ENCODE measurements around the gene OMA1. TPM values are rescaled to one million over a fixed set of nuclear protein-coding genes. Genes with fewer than 3 reads are reported as not detected.

OMA1 gene
- total and polyA plus RNA-seq, 2 of the 4 experiments (the other 2 are of a cell fraction): 5.9 to 6.4 TPM

- Histone ChIP-seq H4K8ac (ENCODE audit: low read depth in 2 of 2, low read length in 2 of 2) (no peak overlapping the region), H2AFZ (replicated peaks; ENCODE audit: low read length, poor library complexity) (no peak overlapping the region), H2BK5ac (ENCODE audit: low read depth, low read length, poor library complexity, severe bottlenecking) (no peak overlapping the region), H3K4me3 (ENCODE audit: insufficient read depth, low read depth, low read length) (no peak overlapping the region), H2BK15ac (ENCODE audit: low read depth, low read length) (no peak overlapping the region), H3K14ac (replicated peaks; ENCODE audit: low read depth, low read length) (no peak overlapping the region), H3K4ac (ENCODE audit: low read depth, low read length) (no peak overlapping the region), H3K27me3 (ENCODE audit: control insufficient read depth, insufficient read depth, low read length) (no peaks in the 10 kb centered on the region), H4K20me1 (ENCODE audit: insufficient read depth, low read length) (no peaks in the 10 kb centered on the region), H3K9me3 (ENCODE audit: control insufficient read depth, insufficient read depth, low read length) (no peaks in the 10 kb centered on the region), H3K23ac (ENCODE audit: low read depth, low read length) (no peak overlapping the region), H3K56ac (ENCODE audit: extremely low read depth, insufficient read depth, low read length) (no peak overlapping the region), H3K18ac (ENCODE audit: low read depth, low read length) (no peak overlapping the region), H2AK5ac (ENCODE audit: low read depth, low read length) (no peak overlapping the region), H2AK9ac (replicated peaks; ENCODE audit: low read depth, low read length, poor library complexity) (no peak overlapping the region), H2BK20ac (ENCODE audit: low read depth, low read length) (no peak overlapping the region), H2BK120ac (ENCODE audit: low read depth, low read length) (no peak overlapping the region), H4K91ac (ENCODE audit: insufficient read depth, low read depth, low read length) (no peak overlapping the region), H3K4me2 (ENCODE audit: low read depth, low read length) (no peak overlapping the region), H3K36me3 (ENCODE audit: control insufficient read depth, insufficient read depth, low read length) (no peaks in the 10 kb centered on the region), H3K9me1 (ENCODE audit: insufficient read depth, low read length) (no peaks in the 10 kb centered on the region; the same call in 1 of the 2 replicates), H4K5ac (ENCODE audit: low read depth, low read length) (no peak overlapping the region), H3K79me1 (ENCODE audit: low read depth in 1 of 2, low read length in 2 of 2) (no peaks in the 10 kb centered on the region), H3K4me1 (ENCODE audit: control insufficient read depth, insufficient read depth, low read length) (no peaks in the 10 kb centered on the region), H3K27ac (ENCODE audit: insufficient read depth, low read length) (no peak overlapping the region), H3K9ac (ENCODE audit: low read depth, low read length) (no peak overlapping the region)
- no peak for ATAC-seq (ENCODE audit: low read depth)
- BruUV-seq (replicated peaks): no TSS peak
- WGBS, 2 experiments (ENCODE audit: extremely low coverage in 2 of 2, insufficient read length in 1 of 2): 40% methylated on average over 2 of the region's 2 CpGs; no CpG with 5 or more reads in 1 of the 2 experiments
- no peak for TF ChIP-seq MAZ (IDR thresholded peaks at IDR 0.05; ENCODE audit: borderline replicate concordance, low read depth, low read length)
- TF ChIP-seq, protein P1, sequence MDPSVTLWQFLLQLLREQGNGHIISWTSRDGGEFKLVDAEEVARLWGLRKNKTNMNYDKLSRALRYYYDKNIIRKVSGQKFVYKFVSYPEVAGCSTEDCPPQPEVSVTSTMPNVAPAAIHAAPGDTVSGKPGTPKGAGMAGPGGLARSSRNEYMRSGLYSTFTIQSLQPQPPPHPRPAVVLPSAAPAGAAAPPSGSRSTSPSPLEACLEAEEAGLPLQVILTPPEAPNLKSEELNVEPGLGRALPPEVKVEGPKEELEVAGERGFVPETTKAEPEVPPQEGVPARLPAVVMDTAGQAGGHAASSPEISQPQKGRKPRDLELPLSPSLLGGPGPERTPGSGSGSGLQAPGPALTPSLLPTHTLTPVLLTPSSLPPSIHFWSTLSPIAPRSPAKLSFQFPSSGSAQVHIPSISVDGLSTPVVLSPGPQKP (IDR thresholded peaks at IDR 0.05; ENCODE audit: borderline replicate concordance, low read depth, low read length): no peak
- TF ChIP-seq CEBPB (IDR thresholded peaks at IDR 0.05; ENCODE audit: low read depth, low read length): no peak
- TF ChIP-seq CTCF (conservative IDR thresholded peaks at IDR 0.05; ENCODE audit: low read depth, low read length): no peak
- TF ChIP-seq RAD21 (IDR thresholded peaks at IDR 0.05; ENCODE audit: low read length): no peak
- no peak for TF ChIP-seq RCOR1 (IDR thresholded peaks at IDR 0.05; ENCODE audit: insufficient replicate concordance, low read length)
- no peak for TF ChIP-seq RFX5 (IDR thresholded peaks at IDR 0.05; ENCODE audit: low read depth, low read length)
- TF ChIP-seq MAFK (IDR thresholded peaks at IDR 0.05; ENCODE audit: low read depth, low read length): no peak
- no peak for DNase-seq
- in situ Hi-C loops (cut with MboI; ENCODE audit: low sequenced_read_pairs) (no loop called here), dilution Hi-C loops (cut with HindIII; ENCODE audit: low sequenced_read_pairs, unreplicated experiment) (no loop called here), intact Hi-C loops (cut with micrococcal nuclease) (no loop called here)
- CTCF ChIA-PET: no interaction called here
- POLR2A ChIA-PET (ENCODE audit: unreplicated experiment): no interaction called here
These were observed 66.3 kb downstream of the OMA1 start for GRCh38 chr1:58480191-58480590.

Measured in IMR-90 (cell line).